Measurements from ENCODE around the gene HKDC1.

DNA sequence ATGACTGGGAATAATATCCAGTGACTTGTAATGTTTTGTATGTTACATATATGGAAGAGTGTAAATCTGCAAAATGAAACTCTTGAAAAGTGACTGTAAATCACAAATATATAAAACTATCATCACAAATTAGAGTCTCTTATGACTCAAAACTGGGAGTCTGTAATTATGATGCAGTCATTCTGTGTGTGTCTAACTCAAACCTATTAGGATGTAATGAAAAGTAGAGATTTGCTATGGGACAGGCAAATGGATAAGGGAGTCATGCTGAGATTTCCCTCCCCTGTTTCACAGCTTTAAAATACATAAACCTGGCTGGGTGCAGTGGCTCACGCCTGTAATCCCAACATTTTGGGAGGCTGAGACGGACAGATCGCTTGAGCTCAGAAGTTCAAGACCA, 8.6 kb upstream of the HKDC1 start:
- TF ChIP-seq, protein P1, sequence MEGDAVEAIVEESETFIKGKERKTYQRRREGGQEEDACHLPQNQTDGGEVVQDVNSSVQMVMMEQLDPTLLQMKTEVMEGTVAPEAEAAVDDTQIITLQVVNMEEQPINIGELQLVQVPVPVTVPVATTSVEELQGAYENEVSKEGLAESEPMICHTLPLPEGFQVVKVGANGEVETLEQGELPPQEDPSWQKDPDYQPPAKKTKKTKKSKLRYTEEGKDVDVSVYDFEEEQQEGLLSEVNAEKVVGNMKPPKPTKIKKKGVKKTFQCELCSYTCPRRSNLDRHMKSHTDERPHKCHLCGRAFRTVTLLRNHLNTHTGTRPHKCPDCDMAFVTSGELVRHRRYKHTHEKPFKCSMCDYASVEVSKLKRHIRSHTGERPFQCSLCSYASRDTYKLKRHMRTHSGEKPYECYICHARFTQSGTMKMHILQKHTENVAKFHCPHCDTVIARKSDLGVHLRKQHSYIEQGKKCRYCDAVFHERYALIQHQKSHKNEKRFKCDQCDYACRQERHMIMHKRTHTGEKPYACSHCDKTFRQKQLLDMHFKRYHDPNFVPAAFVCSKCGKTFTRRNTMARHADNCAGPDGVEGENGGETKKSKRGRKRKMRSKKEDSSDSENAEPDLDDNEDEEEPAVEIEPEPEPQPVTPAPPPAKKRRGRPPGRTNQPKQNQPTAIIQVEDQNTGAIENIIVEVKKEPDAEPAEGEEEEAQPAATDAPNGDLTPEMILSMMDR (IDR thresholded peaks at IDR 0.05), result no peak
- TF ChIP-seq POLR2AphosphoS5 (IDR thresholded peaks at IDR 0.05), result no peak
- TF ChIP-seq EP300 (IDR thresholded peaks at IDR 0.05), result no peak
